ENCODE results near the gene NQO2. TPM values are rescaled to one million over a fixed set of nuclear protein-coding genes. Genes with fewer than 3 reads are reported as not detected.
"Not testable (repeated sequence)": the region's sequence is repeated elsewhere in the genome, so short reads cannot be mapped to it uniquely, and the experiment has no call there.

The NQO2 gene
- total RNA-seq, 1 experiment from 2014 or later, result 105 TPM

- no peak within 1 kb of the TSS for H2BK5ac ChIP-seq (ENCODE audit: insufficient read length, low read length)
- no peak within 1 kb of the TSS for H3K23ac ChIP-seq (ENCODE audit: insufficient read length, low read depth, low read length)
- H3K9me3 Mint-ChIP-seq, result peaks cover 0 to 4% of the 10 kb centered on the region in 2 experiments; a peak in 2 of 5 replicates
- H3K27me3 ChIP-seq (ENCODE audit: insufficient read depth, low read length), result no peaks in the 10 kb centered on the region
- H3K23me2 ChIP-seq (ENCODE audit: insufficient read length, low read depth, low read length, poor library complexity, severe bottlenecking), result peaks cover 6% of the 10 kb centered on the region
- no peaks in the 10 kb centered on the region for H3K79me2 ChIP-seq (ENCODE audit: insufficient read depth, low read length)
- no peak within 1 kb of the TSS for H2BK120ac ChIP-seq (ENCODE audit: low read depth, low read length, poor library complexity, severe bottlenecking)
- TF ChIP-seq, protein P1, sequence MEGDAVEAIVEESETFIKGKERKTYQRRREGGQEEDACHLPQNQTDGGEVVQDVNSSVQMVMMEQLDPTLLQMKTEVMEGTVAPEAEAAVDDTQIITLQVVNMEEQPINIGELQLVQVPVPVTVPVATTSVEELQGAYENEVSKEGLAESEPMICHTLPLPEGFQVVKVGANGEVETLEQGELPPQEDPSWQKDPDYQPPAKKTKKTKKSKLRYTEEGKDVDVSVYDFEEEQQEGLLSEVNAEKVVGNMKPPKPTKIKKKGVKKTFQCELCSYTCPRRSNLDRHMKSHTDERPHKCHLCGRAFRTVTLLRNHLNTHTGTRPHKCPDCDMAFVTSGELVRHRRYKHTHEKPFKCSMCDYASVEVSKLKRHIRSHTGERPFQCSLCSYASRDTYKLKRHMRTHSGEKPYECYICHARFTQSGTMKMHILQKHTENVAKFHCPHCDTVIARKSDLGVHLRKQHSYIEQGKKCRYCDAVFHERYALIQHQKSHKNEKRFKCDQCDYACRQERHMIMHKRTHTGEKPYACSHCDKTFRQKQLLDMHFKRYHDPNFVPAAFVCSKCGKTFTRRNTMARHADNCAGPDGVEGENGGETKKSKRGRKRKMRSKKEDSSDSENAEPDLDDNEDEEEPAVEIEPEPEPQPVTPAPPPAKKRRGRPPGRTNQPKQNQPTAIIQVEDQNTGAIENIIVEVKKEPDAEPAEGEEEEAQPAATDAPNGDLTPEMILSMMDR (conservative IDR thresholded peaks at IDR 0.05), result no peak
- WGBS (ENCODE audit: extremely low coverage, insufficient read length, low lambda C conversion rate), result no CpG with 5 or more reads among the region's 63 CpGs
- no peak within 1 kb of the TSS for H3K27ac ChIP-seq (ENCODE audit: insufficient read length, low read depth, low read length)
- no peak within 1 kb of the TSS; a peak in 1 of 7 replicates for H3K27ac Mint-ChIP-seq
- H3K9me3 ChIP-seq (ENCODE audit: control insufficient read depth, low read depth, low read length), result no peaks in the 10 kb centered on the region
- peak within 1 kb of the TSS; percentile 91 for H3K18ac ChIP-seq (ENCODE audit: insufficient read length, low read depth, low read length)
- peaks cover 11% of the 10 kb centered on the region; the same call in 1 of the 2 replicates for H3K27me3 Mint-ChIP-seq (ENCODE audit: low read depth)
- H4K5ac ChIP-seq (ENCODE audit: insufficient read length, low read depth, low read length), result no peak within 1 kb of the TSS
- no peak within 1 kb of the TSS for H3K4ac ChIP-seq (ENCODE audit: low read depth, low read length)
- H3K4me1 Mint-ChIP-seq, result peaks cover 16 to 25% of the 10 kb centered on the region in 2 experiments
- peak within 1 kb of the TSS; percentile 40 for H3K9ac ChIP-seq (ENCODE audit: extremely low read depth, insufficient read length, low read length)
- no peak within 1 kb of the TSS for H3T11ph ChIP-seq (ENCODE audit: low read length)
- H3K56ac ChIP-seq (ENCODE audit: insufficient read length, low read depth, low read length), result no peak within 1 kb of the TSS
- H2BK20ac ChIP-seq (ENCODE audit: low read depth, low read length, poor library complexity, severe bottlenecking), result no peak within 1 kb of the TSS
- peak within 1 kb of the TSS; percentile 62 for H3K4me2 ChIP-seq (ENCODE audit: insufficient read depth, insufficient read length, low read length)
- H4K91ac ChIP-seq (ENCODE audit: insufficient read length, low read depth, low read length), result no peak within 1 kb of the TSS
- H3K14ac ChIP-seq (ENCODE audit: insufficient read depth, low read length), result peak within 1 kb of the TSS; percentile 94
- DNase-seq, result no peak
- H3K36me3 Mint-ChIP-seq (ENCODE audit: insufficient read depth in 1 of 3, low read depth in 3 of 3), result no peaks in the 10 kb centered on the region; a peak in 2 of 7 replicates
- no peak within 1 kb of the TSS for H2BK12ac ChIP-seq (ENCODE audit: insufficient read length, low read depth, low read length)
- H4K20me1 ChIP-seq (ENCODE audit: control insufficient read depth, insufficient read depth, insufficient read length), result no peaks in the 10 kb centered on the region
- H3K4me3 Mint-ChIP-seq, result peak within 1 kb of the TSS; percentile 80 to 84
- no peak within 1 kb of the TSS for H2BK15ac ChIP-seq (ENCODE audit: low read depth, low read length)
- H3K79me1 ChIP-seq (ENCODE audit: insufficient read depth, low read depth, low read length, poor library complexity, severe bottlenecking), result no peaks in the 10 kb centered on the region
- no peak within 1 kb of the TSS for H2AK5ac ChIP-seq (ENCODE audit: insufficient read length, low read length)
- no peaks in the 10 kb centered on the region; the same call in 1 of the 2 replicates for H3K4me1 ChIP-seq (ENCODE audit: insufficient read depth, low read length)
- H2AFZ ChIP-seq (ENCODE audit: low read length), result no peak within 1 kb of the TSS
- H4K8ac ChIP-seq (replicated peaks; ENCODE audit: insufficient read length, low read depth, low read length), result no peak within 1 kb of the TSS
Observed at GRCh38 chr6:2971420-2972218, 28.1 kb upstream of the NQO2 start, which contains the start of gene SERPINB6. Gene SERPINB6, minus strand, starts transcription at chr6:2971567. Its CDS starts 12,235 bp downstream, at chr6:2959332.

GRCh38 chr6:2972219-2972487 lies 27.5 kb upstream of the NQO2 start:
- H3K4me2 ChIP-seq (ENCODE audit: insufficient read depth, insufficient read length, low read length); H2BK120ac ChIP-seq (ENCODE audit: low read depth, low read length, poor library complexity, severe bottlenecking); H3T11ph ChIP-seq (ENCODE audit: low read length); H3K14ac ChIP-seq (ENCODE audit: insufficient read depth, low read length); H2AFZ ChIP-seq (ENCODE audit: low read length); H4K5ac ChIP-seq (ENCODE audit: insufficient read length, low read depth, low read length); H3K27ac Mint-ChIP-seq; H4K20me1 ChIP-seq (ENCODE audit: control insufficient read depth, insufficient read depth, insufficient read length); H2BK15ac ChIP-seq (ENCODE audit: low read depth, low read length); DNase-seq; H3K23me2 ChIP-seq (ENCODE audit: insufficient read length, low read depth, low read length, poor library complexity, severe bottlenecking); H3K79me2 ChIP-seq (ENCODE audit: insufficient read depth, low read length); H3K4ac ChIP-seq (ENCODE audit: low read depth, low read length); H4K8ac ChIP-seq (replicated peaks; ENCODE audit: insufficient read length, low read depth, low read length); H3K56ac ChIP-seq (ENCODE audit: insufficient read length, low read depth, low read length); H3K36me3 Mint-ChIP-seq (ENCODE audit: insufficient read depth in 1 of 3, low read depth in 3 of 3); H3K27ac ChIP-seq (ENCODE audit: insufficient read length, low read depth, low read length); H2BK5ac ChIP-seq (ENCODE audit: insufficient read length, low read length); H3K79me1 ChIP-seq (ENCODE audit: insufficient read depth, low read depth, low read length, poor library complexity, severe bottlenecking); H2AK5ac ChIP-seq (ENCODE audit: insufficient read length, low read length); H3K9me3 Mint-ChIP-seq; H4K91ac ChIP-seq (ENCODE audit: insufficient read length, low read depth, low read length); H3K23ac ChIP-seq (ENCODE audit: insufficient read length, low read depth, low read length); H3K27me3 Mint-ChIP-seq (ENCODE audit: low read depth); H2BK12ac ChIP-seq (ENCODE audit: insufficient read length, low read depth, low read length); H2BK20ac ChIP-seq (ENCODE audit: low read depth, low read length, poor library complexity, severe bottlenecking); H3K9me3 ChIP-seq (ENCODE audit: control insufficient read depth, low read depth, low read length); H3K27me3 ChIP-seq (ENCODE audit: insufficient read depth, low read length); H3K18ac ChIP-seq (ENCODE audit: insufficient read length, low read depth, low read length); H3K9ac ChIP-seq (ENCODE audit: extremely low read depth, insufficient read length, low read length); H3K4me1 ChIP-seq (ENCODE audit: insufficient read depth, low read length): not testable (repeated sequence)
- WGBS (ENCODE audit: extremely low coverage, insufficient read length, low lambda C conversion rate), result no CpG with 5 or more reads among the region's 1 CpG
- Mint-ChIP-seq H3K4me3 (peak overlapping the region; percentile 69 to 81), H3K4me1 (peaks cover 18 to 26% of the 10 kb centered on the region in 2 experiments)

Measured in H9 (cell line).